Neural cell (in vitro differentiated cells): ENCODE data around the gene MTOR.

Experiments
- EP300 ChIP-seq: fragments of 450-650 bp; conservative IDR thresholded peaks from 2 replicates; pipeline ENCODE4 v1.6.1; 2014; ENCODE audit warnings: antibody characterized with exemption, mild to moderate bottlenecking, moderate library complexity; ENCODE audit not compliant: poor library complexity, severe bottlenecking
- POLR2AphosphoS5 ChIP-seq: IDR thresholded peaks from 2 replicates; pipeline ENCODE4 v1.6.1; 2012
- RAD21 ChIP-seq: fragments of 450-650 bp; conservative IDR thresholded peaks from 2 replicates; pipeline ENCODE4 v1.6.1; 2014; ENCODE audit warnings: antibody characterized with exemption, mild to moderate bottlenecking, moderate library complexity
- SMC3 ChIP-seq: fragments of 450-650 bp; conservative IDR thresholded peaks from 2 replicates; pipeline ENCODE4 v1.6.1; 2014; ENCODE audit warnings: antibody characterized with exemption, mild to moderate bottlenecking, moderate library complexity; ENCODE audit not compliant: poor library complexity
- TAF1 ChIP-seq: IDR thresholded peaks from 2 replicates; pipeline ENCODE4 v1.6.1; 2012; ENCODE audit warnings: low read depth
- TF ChIP-seq, protein P1 (sequence below): IDR thresholded peaks from 2 replicates; pipeline ENCODE4 v1.6.1; 2012; ENCODE audit warnings: borderline replicate concordance
- TF ChIP-seq, protein P2 (sequence below): fragments of 450-650 bp; IDR thresholded peaks from 2 replicates; pipeline ENCODE4 v1.5.1; 2014; ENCODE audit warnings: antibody characterized with exemption, mild to moderate bottlenecking, moderate library complexity; ENCODE audit not compliant: poor library complexity, severe bottlenecking

DNA sequence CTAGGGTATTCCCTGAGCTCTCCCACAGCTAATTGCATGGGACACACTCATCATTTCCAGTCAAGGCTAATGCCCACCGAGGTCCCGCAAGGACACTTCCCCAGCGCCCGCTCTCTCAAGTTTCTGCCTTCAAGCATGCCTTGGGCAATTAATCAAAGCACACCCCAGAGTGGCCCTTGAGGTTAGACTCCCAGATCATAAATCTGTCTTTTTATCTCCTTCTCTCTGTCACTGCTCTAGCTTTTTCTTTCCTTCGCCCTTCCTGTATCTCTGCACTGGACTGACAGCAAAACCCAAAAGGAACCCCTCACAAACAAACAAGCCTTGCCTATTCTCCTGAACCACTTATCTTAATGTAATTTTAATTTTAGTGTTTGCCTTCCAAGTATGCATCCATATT is 154.8 kb downstream of the MTOR start:
- TF ChIP-seq, protein P1, sequence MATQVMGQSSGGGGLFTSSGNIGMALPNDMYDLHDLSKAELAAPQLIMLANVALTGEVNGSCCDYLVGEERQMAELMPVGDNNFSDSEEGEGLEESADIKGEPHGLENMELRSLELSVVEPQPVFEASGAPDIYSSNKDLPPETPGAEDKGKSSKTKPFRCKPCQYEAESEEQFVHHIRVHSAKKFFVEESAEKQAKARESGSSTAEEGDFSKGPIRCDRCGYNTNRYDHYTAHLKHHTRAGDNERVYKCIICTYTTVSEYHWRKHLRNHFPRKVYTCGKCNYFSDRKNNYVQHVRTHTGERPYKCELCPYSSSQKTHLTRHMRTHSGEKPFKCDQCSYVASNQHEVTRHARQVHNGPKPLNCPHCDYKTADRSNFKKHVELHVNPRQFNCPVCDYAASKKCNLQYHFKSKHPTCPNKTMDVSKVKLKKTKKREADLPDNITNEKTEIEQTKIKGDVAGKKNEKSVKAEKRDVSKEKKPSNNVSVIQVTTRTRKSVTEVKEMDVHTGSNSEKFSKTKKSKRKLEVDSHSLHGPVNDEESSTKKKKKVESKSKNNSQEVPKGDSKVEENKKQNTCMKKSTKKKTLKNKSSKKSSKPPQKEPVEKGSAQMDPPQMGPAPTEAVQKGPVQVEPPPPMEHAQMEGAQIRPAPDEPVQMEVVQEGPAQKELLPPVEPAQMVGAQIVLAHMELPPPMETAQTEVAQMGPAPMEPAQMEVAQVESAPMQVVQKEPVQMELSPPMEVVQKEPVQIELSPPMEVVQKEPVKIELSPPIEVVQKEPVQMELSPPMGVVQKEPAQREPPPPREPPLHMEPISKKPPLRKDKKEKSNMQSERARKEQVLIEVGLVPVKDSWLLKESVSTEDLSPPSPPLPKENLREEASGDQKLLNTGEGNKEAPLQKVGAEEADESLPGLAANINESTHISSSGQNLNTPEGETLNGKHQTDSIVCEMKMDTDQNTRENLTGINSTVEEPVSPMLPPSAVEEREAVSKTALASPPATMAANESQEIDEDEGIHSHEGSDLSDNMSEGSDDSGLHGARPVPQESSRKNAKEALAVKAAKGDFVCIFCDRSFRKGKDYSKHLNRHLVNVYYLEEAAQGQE = no peak
- TF ChIP-seq, protein P2, sequence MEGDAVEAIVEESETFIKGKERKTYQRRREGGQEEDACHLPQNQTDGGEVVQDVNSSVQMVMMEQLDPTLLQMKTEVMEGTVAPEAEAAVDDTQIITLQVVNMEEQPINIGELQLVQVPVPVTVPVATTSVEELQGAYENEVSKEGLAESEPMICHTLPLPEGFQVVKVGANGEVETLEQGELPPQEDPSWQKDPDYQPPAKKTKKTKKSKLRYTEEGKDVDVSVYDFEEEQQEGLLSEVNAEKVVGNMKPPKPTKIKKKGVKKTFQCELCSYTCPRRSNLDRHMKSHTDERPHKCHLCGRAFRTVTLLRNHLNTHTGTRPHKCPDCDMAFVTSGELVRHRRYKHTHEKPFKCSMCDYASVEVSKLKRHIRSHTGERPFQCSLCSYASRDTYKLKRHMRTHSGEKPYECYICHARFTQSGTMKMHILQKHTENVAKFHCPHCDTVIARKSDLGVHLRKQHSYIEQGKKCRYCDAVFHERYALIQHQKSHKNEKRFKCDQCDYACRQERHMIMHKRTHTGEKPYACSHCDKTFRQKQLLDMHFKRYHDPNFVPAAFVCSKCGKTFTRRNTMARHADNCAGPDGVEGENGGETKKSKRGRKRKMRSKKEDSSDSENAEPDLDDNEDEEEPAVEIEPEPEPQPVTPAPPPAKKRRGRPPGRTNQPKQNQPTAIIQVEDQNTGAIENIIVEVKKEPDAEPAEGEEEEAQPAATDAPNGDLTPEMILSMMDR = no peak
- no peak for TF ChIP-seq EP300
- TF ChIP-seq TAF1 = no peak
- TF ChIP-seq RAD21 = no peak
- no peak for TF ChIP-seq SMC3
- TF ChIP-seq POLR2AphosphoS5 = no peak
